ENCODE data around the gene PRXL2A. TPM values are rescaled to one million over a fixed set of nuclear protein-coding genes. Genes with fewer than 3 reads are reported as not detected.
A peak's percentile ranks its signal among the peaks of the same experiment; 100 is the strongest.
"Not testable (repeated sequence)": the region's sequence is repeated elsewhere in the genome, so short reads cannot be mapped to it uniquely, and the experiment has no call there.

Gene PRXL2A
- total RNA-seq = 32.2 TPM
- polyA plus RNA-seq = 70.8 TPM
- long read RNA-seq, donor 1, full-length matches to known transcripts = 4 of 4 reads
- long read RNA-seq, donor 1, partial matches to known transcripts = 0 of 4 reads
- long read RNA-seq, donor 1, other reads (novel, unspliced or antisense) = 0 of 4 reads
- long read RNA-seq, donor 2 = 0 reads
- long read RNA-seq, donor 3, full-length matches to known transcripts = 27 of 32 reads
- long read RNA-seq, donor 3, partial matches to known transcripts = 5 of 32 reads
- long read RNA-seq, donor 3, other reads (novel, unspliced or antisense) = 0 of 32 reads
- long read RNA-seq, donor 4, full-length matches to known transcripts = 5 of 5 reads
- long read RNA-seq, donor 4, partial matches to known transcripts = 0 of 5 reads
- long read RNA-seq, donor 4, other reads (novel, unspliced or antisense) = 0 of 5 reads
- long read RNA-seq, donor 5, full-length matches to known transcripts = 28 of 36 reads
- long read RNA-seq, donor 5, partial matches to known transcripts = 8 of 36 reads
- long read RNA-seq, donor 5, other reads (novel, unspliced or antisense) = 0 of 36 reads
- long read RNA-seq, donor 6, full-length matches to known transcripts = 23 of 23 reads
- long read RNA-seq, donor 6, partial matches to known transcripts = 0 of 23 reads
- long read RNA-seq, donor 6, other reads (novel, unspliced or antisense) = 0 of 23 reads
- long read RNA-seq, donor 7, full-length matches to known transcripts = 16 of 16 reads
- long read RNA-seq, donor 7, partial matches to known transcripts = 0 of 16 reads
- long read RNA-seq, donor 7, other reads (novel, unspliced or antisense) = 0 of 16 reads
- long read RNA-seq, donor 8, full-length matches to known transcripts = 8 of 8 reads
- long read RNA-seq, donor 8, partial matches to known transcripts = 0 of 8 reads
- long read RNA-seq, donor 8, other reads (novel, unspliced or antisense) = 0 of 8 reads
- long read RNA-seq, donor 9, full-length matches to known transcripts = 11 of 11 reads
- long read RNA-seq, donor 9, partial matches to known transcripts = 0 of 11 reads
- long read RNA-seq, donor 9, other reads (novel, unspliced or antisense) = 0 of 11 reads
- long read RNA-seq, donor 10, full-length matches to known transcripts = 18 of 18 reads
- long read RNA-seq, donor 10, partial matches to known transcripts = 0 of 18 reads
- long read RNA-seq, donor 10, other reads (novel, unspliced or antisense) = 0 of 18 reads

- peaks cover 5 to 51% of the 10 kb centered on the region in 2 donors for H3K4me1 ChIP-seq (ENCODE audit: control insufficient read depth in 2 of 2, insufficient read depth in 2 of 2, low read length in 2 of 2)
- peak in 7 of 9 donors; percentile 64 to 87 (median 72) for DNase-seq (ENCODE audit: low read depth in 6 of 9, low spot score in 9 of 9)
- H3K27me3 ChIP-seq (ENCODE audit: control insufficient read depth in 2 of 2, insufficient read depth in 1 of 2, low read length in 1 of 2) = peaks cover 0 to 10% of the 10 kb centered on the region in 2 donors
- H3K36me3 ChIP-seq (ENCODE audit: control insufficient read depth in 2 of 2, insufficient read depth in 2 of 2, low read length in 1 of 2) = no peaks in the 10 kb centered on the region
- WGBS = 1% methylated on average over 96 of the region's 96 CpGs
- peak within 1 kb of the TSS; percentile 68 to 78 for H3K4me3 ChIP-seq (ENCODE audit: low read length in 2 of 2)
- H3K27ac ChIP-seq (ENCODE audit: low read depth in 1 of 2, low read length in 1 of 2) = peak within 1 kb of the TSS; percentile 30 to 80
- H3K9me3 ChIP-seq (ENCODE audit: control insufficient read depth in 2 of 2, insufficient read depth in 1 of 2, low read length in 1 of 2) = no peaks in the 10 kb centered on the region
Observed at GRCh38 chr10:80408242-80409101, at the start of gene PRXL2A. Gene PRXL2A, plus strand, starts transcription at chr10:80408551. Its CDS starts 11,917 bp downstream, at chr10:80420468.

GRCh38 chr10:80358925-80359324 lies 49.4 kb upstream of the PRXL2A start:
- not testable (repeated sequence) for H3K36me3 ChIP-seq (ENCODE audit: control insufficient read depth in 2 of 2, insufficient read depth in 2 of 2, low read length in 1 of 2); H3K9me3 ChIP-seq (ENCODE audit: control insufficient read depth in 2 of 2, insufficient read depth in 1 of 2, low read length in 1 of 2); H3K4me3 ChIP-seq (ENCODE audit: low read length in 2 of 2)
- DNase-seq (ENCODE audit: low read depth in 6 of 9, low spot score in 9 of 9) = peak in 1 of 9 donors; percentile 44
- Histone ChIP-seq H3K27ac (ENCODE audit: low read depth in 1 of 2, low read length in 1 of 2) (peak overlapping the region in 1 of 2 donors; percentile 37), H3K27me3 (ENCODE audit: control insufficient read depth in 2 of 2, insufficient read depth in 1 of 2, low read length in 1 of 2) (peaks cover 0 to 15% of the 10 kb centered on the region in 2 donors), H3K4me1 (ENCODE audit: control insufficient read depth in 2 of 2, insufficient read depth in 2 of 2, low read length in 2 of 2) (peaks cover 14 to 19% of the 10 kb centered on the region in 2 donors)
- 24% methylated on average over 2 of the region's 2 CpGs for WGBS

GRCh38 chr10:80359644-80360043 lies 48.7 kb upstream of the PRXL2A start:
- H3K36me3 ChIP-seq (ENCODE audit: control insufficient read depth in 2 of 2, insufficient read depth in 2 of 2, low read length in 1 of 2) = no peaks in the 10 kb centered on the region
- no peak overlapping the region for H3K4me3 ChIP-seq (ENCODE audit: low read length in 2 of 2)
- peaks cover 14 to 19% of the 10 kb centered on the region in 2 donors for H3K4me1 ChIP-seq (ENCODE audit: control insufficient read depth in 2 of 2, insufficient read depth in 2 of 2, low read length in 2 of 2)
- WGBS = over 99% methylated on average over 22 of the region's 22 CpGs
- H3K27me3 ChIP-seq (ENCODE audit: control insufficient read depth in 2 of 2, insufficient read depth in 1 of 2, low read length in 1 of 2) = peaks cover 0 to 15% of the 10 kb centered on the region in 2 donors
- H3K27ac ChIP-seq (ENCODE audit: low read depth in 1 of 2, low read length in 1 of 2) = no peak overlapping the region
- no peak for DNase-seq (ENCODE audit: low read depth in 6 of 9, low spot score in 9 of 9)
- peaks cover 0 to 4% of the 10 kb centered on the region in 2 donors for H3K9me3 ChIP-seq (ENCODE audit: control insufficient read depth in 2 of 2, insufficient read depth in 1 of 2, low read length in 1 of 2)

- Histone ChIP-seq H3K27me3 (ENCODE audit: control insufficient read depth in 2 of 2, insufficient read depth in 1 of 2, low read length in 1 of 2) (no peaks in the 10 kb centered on the region), H3K36me3 (ENCODE audit: control insufficient read depth in 2 of 2, insufficient read depth in 2 of 2, low read length in 1 of 2) (no peaks in the 10 kb centered on the region), H3K4me1 (ENCODE audit: control insufficient read depth in 2 of 2, insufficient read depth in 2 of 2, low read length in 2 of 2) (no peaks in the 10 kb centered on the region), H3K27ac (ENCODE audit: low read depth in 1 of 2, low read length in 1 of 2) (no peak overlapping the region), H3K9me3 (ENCODE audit: control insufficient read depth in 2 of 2, insufficient read depth in 1 of 2, low read length in 1 of 2) (peaks cover 3 to 9% of the 10 kb centered on the region in 2 donors), H3K4me3 (ENCODE audit: low read length in 2 of 2) (no peak overlapping the region)
- 0% methylated on average over 1 of the region's 1 CpG for WGBS
- DNase-seq (ENCODE audit: low read depth in 6 of 9, low spot score in 9 of 9) = no peak
Observed at GRCh38 chr10:80365510-80365909, 42.8 kb upstream of the PRXL2A start.

GRCh38 chr10:80371467-80371866 lies 36.9 kb upstream of the PRXL2A start:
- no peaks in the 10 kb centered on the region for H3K36me3 ChIP-seq (ENCODE audit: control insufficient read depth in 2 of 2, insufficient read depth in 2 of 2, low read length in 1 of 2)
- H3K4me1 ChIP-seq (ENCODE audit: control insufficient read depth in 2 of 2, insufficient read depth in 2 of 2, low read length in 2 of 2) = no peaks in the 10 kb centered on the region
- WGBS = 79% methylated on average over 6 of the region's 6 CpGs

GRCh38 chr10:80372675-80373074 lies 35.7 kb upstream of the PRXL2A start:
- 99% methylated on average over 5 of the region's 5 CpGs for WGBS
- no peaks in the 10 kb centered on the region for H3K9me3 ChIP-seq (ENCODE audit: control insufficient read depth in 2 of 2, insufficient read depth in 1 of 2, low read length in 1 of 2)

More at GRCh38 chr10:80371467-80371866, 36.9 kb upstream of the PRXL2A start:
- Histone ChIP-seq H3K9me3 (ENCODE audit: control insufficient read depth in 2 of 2, insufficient read depth in 1 of 2, low read length in 1 of 2) (peaks cover 3 to 9% of the 10 kb centered on the region in 2 donors), H3K4me3 (ENCODE audit: low read length in 2 of 2) (no peak overlapping the region), H3K27ac (ENCODE audit: low read depth in 1 of 2, low read length in 1 of 2) (no peak overlapping the region), H3K27me3 (ENCODE audit: control insufficient read depth in 2 of 2, insufficient read depth in 1 of 2, low read length in 1 of 2) (no peaks in the 10 kb centered on the region)
- DNase-seq (ENCODE audit: low read depth in 6 of 9, low spot score in 9 of 9) = no peak

GRCh38 chr10:80373502-80373901 lies 34.8 kb upstream of the PRXL2A start:
- H3K9me3 ChIP-seq (ENCODE audit: control insufficient read depth in 2 of 2, insufficient read depth in 1 of 2, low read length in 1 of 2) = no peaks in the 10 kb centered on the region
- DNase-seq (ENCODE audit: low read depth in 6 of 9, low spot score in 9 of 9) = no peak
- no peak overlapping the region for H3K4me3 ChIP-seq (ENCODE audit: low read length in 2 of 2)
- no peaks in the 10 kb centered on the region for H3K4me1 ChIP-seq (ENCODE audit: control insufficient read depth in 2 of 2, insufficient read depth in 2 of 2, low read length in 2 of 2)
- WGBS = 92% methylated on average over 2 of the region's 2 CpGs
- no peaks in the 10 kb centered on the region for H3K27me3 ChIP-seq (ENCODE audit: control insufficient read depth in 2 of 2, insufficient read depth in 1 of 2, low read length in 1 of 2)
- H3K36me3 ChIP-seq (ENCODE audit: control insufficient read depth in 2 of 2, insufficient read depth in 2 of 2, low read length in 1 of 2) = no peaks in the 10 kb centered on the region
- no peak overlapping the region for H3K27ac ChIP-seq (ENCODE audit: low read depth in 1 of 2, low read length in 1 of 2)

More at GRCh38 chr10:80372675-80373074, 35.7 kb upstream of the PRXL2A start:
- H3K36me3 ChIP-seq (ENCODE audit: control insufficient read depth in 2 of 2, insufficient read depth in 2 of 2, low read length in 1 of 2) = no peaks in the 10 kb centered on the region
- H3K27me3 ChIP-seq (ENCODE audit: control insufficient read depth in 2 of 2, insufficient read depth in 1 of 2, low read length in 1 of 2) = no peaks in the 10 kb centered on the region
- no peak overlapping the region for H3K4me3 ChIP-seq (ENCODE audit: low read length in 2 of 2)
- no peak for DNase-seq (ENCODE audit: low read depth in 6 of 9, low spot score in 9 of 9)
- H3K4me1 ChIP-seq (ENCODE audit: control insufficient read depth in 2 of 2, insufficient read depth in 2 of 2, low read length in 2 of 2) = no peaks in the 10 kb centered on the region
- no peak overlapping the region for H3K27ac ChIP-seq (ENCODE audit: low read depth in 1 of 2, low read length in 1 of 2)

GRCh38 chr10:80379701-80380100 lies 28.6 kb upstream of the PRXL2A start:
- H3K4me1 ChIP-seq (ENCODE audit: control insufficient read depth in 2 of 2, insufficient read depth in 2 of 2, low read length in 2 of 2) = peaks cover 3 to 5% of the 10 kb centered on the region in 2 donors
- H3K4me3 ChIP-seq (ENCODE audit: low read length in 2 of 2) = no peak overlapping the region
- no peaks in the 10 kb centered on the region for H3K9me3 ChIP-seq (ENCODE audit: control insufficient read depth in 2 of 2, insufficient read depth in 1 of 2, low read length in 1 of 2)
- 35% methylated on average over 3 of the region's 3 CpGs for WGBS
- no peaks in the 10 kb centered on the region for H3K36me3 ChIP-seq (ENCODE audit: control insufficient read depth in 2 of 2, insufficient read depth in 2 of 2, low read length in 1 of 2)
- no peak overlapping the region for H3K27ac ChIP-seq (ENCODE audit: low read depth in 1 of 2, low read length in 1 of 2)
- H3K27me3 ChIP-seq (ENCODE audit: control insufficient read depth in 2 of 2, insufficient read depth in 1 of 2, low read length in 1 of 2) = no peaks in the 10 kb centered on the region
- DNase-seq (ENCODE audit: low read depth in 6 of 9, low spot score in 9 of 9) = no peak

Data from thymus (tissue), 14 donors.